Measurements from ENCODE around the gene TMEM214.

Gene TMEM214

GRCh38 chr2:27065128-27065527 lies 32.4 kb downstream of the TMEM214 start:
- DNase-seq (ENCODE audit: low read depth): no peak
- TF ChIP-seq CTCF (conservative IDR thresholded peaks at IDR 0.05; ENCODE audit: low read depth, low read length): no peak
- no peak overlapping the region for H3K4me3 ChIP-seq (ENCODE audit: low read depth, low read length)

- TF ChIP-seq CTCF (conservative IDR thresholded peaks at IDR 0.05; ENCODE audit: low read depth, low read length): no peak
- no peak for DNase-seq (ENCODE audit: low read depth)
Measured at GRCh38 chr2:27067385-27067784, 34.6 kb downstream of the TMEM214 start.

GRCh38 chr2:27069436-27069835 lies 36.7 kb downstream of the TMEM214 start:
- H3K4me3 ChIP-seq (ENCODE audit: low read depth, low read length): peak overlapping the region; percentile 98
- DNase-seq (ENCODE audit: low read depth): no peak

More at GRCh38 chr2:27067385-27067784, 34.6 kb downstream of the TMEM214 start:
- no peak overlapping the region for H3K4me3 ChIP-seq (ENCODE audit: low read depth, low read length)

GRCh38 chr2:27069961-27070618 lies 37.3 kb downstream of the TMEM214 start:
- TF ChIP-seq CTCF (conservative IDR thresholded peaks at IDR 0.05; ENCODE audit: low read depth, low read length): no peak
- peak overlapping the region; percentile 98 for H3K4me3 ChIP-seq (ENCODE audit: low read depth, low read length)
- no peak for DNase-seq (ENCODE audit: low read depth)

More at GRCh38 chr2:27069436-27069835, 36.7 kb downstream of the TMEM214 start:
- TF ChIP-seq CTCF (conservative IDR thresholded peaks at IDR 0.05; ENCODE audit: low read depth, low read length): no peak

- peak overlapping the region; percentile 98 for H3K4me3 ChIP-seq (ENCODE audit: low read depth, low read length)
- no peak for DNase-seq (ENCODE audit: low read depth)
- no peak for TF ChIP-seq CTCF (conservative IDR thresholded peaks at IDR 0.05; ENCODE audit: low read depth, low read length)
Measured at GRCh38 chr2:27070653-27071276, 38.0 kb downstream of the TMEM214 start.

- H3K4me3 ChIP-seq (ENCODE audit: low read depth, low read length): peak within 1 kb of the TSS; percentile 98
- peak; percentile 93 for DNase-seq (ENCODE audit: low read depth)
- TF ChIP-seq CTCF (conservative IDR thresholded peaks at IDR 0.05; ENCODE audit: low read depth, low read length): no peak
Measured at GRCh38 chr2:27071277-27071989, 38.7 kb downstream of the TMEM214 start, which contains the start of gene OST4. TSS of gene OST4 (minus strand) at chr2:27071654.
